GM18511 (cell line): ENCODE measurements around the gene AP1G2.
A peak's percentile ranks its signal among the peaks of the same experiment; 100 is the strongest.
"Not testable (repeated sequence)": the region's sequence is repeated elsewhere in the genome, so short reads cannot be mapped to it uniquely, and the experiment has no call there.

Source experiments
- ATAC-seq: cut with Tn5 transposase; IDR thresholded peaks from one replicate; pipeline ENCODE4 v1.9.1; 2021; ENCODE audit warnings: mild to moderate bottlenecking, moderate library complexity; ENCODE audit not compliant: unreplicated experiment

AP1G2 gene, protein sequence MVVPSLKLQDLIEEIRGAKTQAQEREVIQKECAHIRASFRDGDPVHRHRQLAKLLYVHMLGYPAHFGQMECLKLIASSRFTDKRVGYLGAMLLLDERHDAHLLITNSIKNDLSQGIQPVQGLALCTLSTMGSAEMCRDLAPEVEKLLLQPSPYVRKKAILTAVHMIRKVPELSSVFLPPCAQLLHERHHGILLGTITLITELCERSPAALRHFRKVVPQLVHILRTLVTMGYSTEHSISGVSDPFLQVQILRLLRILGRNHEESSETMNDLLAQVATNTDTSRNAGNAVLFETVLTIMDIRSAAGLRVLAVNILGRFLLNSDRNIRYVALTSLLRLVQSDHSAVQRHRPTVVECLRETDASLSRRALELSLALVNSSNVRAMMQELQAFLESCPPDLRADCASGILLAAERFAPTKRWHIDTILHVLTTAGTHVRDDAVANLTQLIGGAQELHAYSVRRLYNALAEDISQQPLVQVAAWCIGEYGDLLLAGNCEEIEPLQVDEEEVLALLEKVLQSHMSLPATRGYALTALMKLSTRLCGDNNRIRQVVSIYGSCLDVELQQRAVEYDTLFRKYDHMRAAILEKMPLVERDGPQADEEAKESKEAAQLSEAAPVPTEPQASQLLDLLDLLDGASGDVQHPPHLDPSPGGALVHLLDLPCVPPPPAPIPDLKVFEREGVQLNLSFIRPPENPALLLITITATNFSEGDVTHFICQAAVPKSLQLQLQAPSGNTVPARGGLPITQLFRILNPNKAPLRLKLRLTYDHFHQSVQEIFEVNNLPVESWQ

DNA sequence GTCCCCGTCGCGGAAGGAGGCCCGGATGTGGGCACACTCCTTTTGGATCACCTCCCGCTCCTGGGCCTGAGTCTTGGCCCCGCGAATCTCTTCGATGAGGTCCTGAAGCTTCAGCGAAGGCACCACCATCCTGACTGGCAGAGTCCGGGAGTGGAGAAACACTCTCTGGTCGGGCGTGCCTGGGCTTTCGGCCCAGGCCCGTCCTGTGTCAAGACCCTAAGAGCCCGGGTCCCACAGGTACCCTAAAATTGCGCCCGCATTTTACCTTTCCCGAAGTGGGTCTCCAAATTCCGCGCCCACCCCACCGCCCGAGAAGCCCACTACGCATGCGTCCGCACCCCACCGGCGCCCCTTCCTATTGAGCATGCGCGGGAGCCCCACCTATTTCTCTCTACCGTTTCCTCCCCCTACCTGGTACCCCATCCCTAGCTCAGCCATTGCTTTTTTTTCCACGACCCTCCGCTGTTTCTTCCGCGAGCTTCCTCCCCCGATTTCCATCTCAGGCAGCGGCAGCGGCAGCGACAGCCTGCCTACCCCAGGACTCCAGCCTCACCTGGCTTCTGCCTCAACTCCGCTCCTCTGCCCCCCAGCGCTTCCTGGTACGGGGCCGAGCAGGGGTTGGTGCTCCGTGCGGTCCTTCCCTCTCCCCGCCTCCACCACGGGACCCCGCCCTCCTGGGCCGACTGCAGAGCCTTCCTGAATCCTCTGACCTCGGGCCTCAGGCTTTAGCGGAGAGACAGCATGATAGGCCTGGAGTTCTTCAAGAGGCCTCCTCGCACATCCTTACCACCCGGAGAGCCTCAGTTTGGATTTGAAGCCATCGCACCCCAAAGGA lies at the start of gene AP1G2:
AP1G2 (minus strand) TSS at position 606 of the 835 bp plus-strand sequence; CDS start at position 129, 477 bp downstream.
- ATAC-seq, result peak; percentile 94

DNA sequence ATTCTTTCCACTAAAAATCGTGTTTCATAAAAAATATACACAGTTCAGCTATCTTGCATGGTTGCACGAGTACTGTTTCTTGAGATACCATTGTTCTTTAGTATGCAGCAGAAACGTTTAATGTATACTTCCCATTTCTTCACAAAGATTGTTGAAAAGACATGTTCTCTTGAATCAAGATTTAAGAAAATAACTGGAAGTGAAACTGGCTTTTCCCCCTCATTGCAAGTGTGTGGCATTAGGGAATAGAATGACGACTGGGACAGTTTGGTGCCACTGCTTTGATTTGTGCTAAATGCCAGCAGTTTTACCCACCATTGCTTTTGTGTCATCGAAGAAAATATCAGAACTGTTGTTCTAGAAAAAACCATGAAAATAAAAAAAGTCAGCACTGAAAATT lies 48.3 kb upstream of the AP1G2 start:
- ATAC-seq, result no peak

DNA sequence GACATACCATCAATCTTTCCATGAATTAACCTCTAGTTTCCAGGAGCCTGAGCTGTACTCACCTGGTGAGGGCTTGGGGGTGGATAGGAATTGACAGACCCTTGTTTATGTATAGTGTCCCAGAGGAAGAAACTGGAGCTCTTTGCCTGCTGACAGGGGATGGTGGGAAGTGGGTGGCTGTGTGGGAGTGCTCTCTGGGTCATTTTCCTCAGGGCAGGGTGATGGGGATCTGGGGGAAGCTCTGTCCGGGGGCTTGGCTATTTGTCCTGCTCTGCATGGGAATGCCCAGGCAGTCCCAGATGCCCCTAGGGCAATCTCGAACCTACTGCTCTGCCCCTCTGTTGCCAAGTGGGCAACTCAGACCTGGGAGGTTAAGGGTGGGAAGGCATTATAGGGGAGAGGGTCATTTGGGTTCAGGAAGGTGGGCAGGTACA lies 46.8 kb upstream of the AP1G2 start:
- no peak for ATAC-seq

DNA sequence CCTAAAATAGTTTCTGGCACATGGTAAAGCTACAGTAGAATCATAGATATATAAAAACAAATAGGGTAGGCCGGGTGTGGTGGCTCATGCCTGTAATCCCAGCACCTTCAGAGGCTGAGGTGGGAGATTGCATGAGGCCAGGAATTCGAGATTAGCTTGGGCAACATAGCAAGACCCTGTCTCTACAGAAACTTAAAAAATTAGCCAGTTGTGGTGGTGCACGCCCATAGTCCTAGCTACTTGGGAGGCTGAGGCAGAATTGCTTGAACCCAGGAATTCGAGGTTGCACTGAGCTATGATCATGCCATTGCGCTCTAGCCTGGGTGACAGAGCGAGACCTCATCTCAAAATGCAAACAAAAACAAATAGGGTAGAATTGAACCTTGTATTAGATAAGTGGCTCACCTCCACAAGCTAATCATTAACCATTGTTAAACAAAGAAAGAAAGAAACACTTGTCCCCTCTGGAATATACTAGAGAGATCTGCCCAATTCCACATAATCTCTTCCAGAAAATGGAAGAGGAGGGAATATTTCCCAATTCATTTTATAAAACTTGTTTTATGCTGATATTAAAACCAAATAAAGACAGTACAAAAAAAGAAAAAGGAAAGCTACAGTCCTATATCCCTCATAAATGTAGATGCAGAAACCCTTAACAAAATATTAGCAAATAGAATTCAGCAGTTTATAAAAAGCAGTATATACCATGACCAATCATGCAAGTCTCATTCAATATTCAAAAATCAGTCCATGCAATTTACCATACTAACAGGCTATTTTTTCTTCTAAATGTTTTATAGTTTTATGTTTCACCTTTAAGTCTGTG lies 45.9 kb upstream of the AP1G2 start:
- no peak for ATAC-seq

DNA sequence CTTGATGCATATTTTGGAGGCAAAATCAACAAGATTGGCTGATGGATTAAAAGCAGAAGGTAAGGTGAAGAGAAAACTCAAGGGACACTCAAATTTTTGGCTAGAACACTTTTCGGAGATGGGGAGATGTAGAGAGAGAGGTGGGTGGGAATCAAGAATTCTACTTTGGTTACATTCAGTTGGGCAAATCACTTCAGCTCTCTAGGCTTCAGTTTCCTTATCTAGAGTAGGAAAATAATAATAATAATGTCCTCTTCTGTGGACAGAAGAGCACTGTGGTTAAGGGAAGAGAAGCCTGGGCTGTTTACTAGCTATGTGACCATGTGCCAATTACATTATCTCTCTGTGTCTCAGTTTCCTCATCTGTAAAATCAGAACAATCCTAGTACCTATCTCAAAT lies 45.2 kb upstream of the AP1G2 start:
- ATAC-seq, result no peak

DNA sequence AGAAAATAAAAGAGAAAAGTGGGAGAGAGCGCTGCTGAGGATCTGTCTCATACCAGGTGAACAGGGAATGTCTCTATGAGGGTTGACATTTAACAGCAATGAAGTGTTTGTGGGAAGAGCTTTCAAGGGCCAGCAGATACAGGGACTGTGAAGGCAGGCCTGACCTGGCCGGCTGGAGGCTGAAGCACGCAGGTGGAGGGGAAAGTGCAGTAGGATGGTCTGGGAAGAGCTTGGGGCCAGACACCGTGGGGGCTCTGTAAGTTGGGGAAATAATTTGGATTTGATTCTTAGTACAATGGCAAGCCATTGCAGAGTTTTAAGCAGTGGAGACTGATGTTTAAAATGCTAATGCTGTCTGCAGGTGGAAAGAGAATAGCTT lies 44.8 kb upstream of the AP1G2 start:
- ATAC-seq, result no peak

DNA sequence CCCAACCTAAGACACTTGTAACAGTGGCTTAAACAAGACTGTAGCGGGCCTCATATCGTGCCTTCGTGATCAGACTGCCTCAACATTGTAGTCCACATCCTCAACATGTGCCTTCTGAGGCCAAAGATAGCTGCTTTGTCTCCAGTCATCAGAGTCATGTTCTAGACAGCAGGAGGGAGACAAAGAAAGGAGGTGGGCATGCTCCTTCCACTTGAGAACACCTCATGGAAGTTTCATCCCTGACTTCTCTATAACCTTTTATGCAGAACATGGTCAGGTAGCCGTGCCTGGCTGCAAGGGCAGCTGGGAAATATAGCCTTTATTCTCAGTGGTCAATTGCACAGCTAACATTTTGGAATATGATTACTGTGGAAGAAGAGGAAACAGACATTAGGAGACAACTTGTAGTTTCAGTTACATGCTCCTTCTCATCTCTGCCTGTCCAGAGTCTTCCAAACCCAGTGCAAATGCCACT lies 43.3 kb upstream of the AP1G2 start:
- ATAC-seq, result no peak

DNA sequence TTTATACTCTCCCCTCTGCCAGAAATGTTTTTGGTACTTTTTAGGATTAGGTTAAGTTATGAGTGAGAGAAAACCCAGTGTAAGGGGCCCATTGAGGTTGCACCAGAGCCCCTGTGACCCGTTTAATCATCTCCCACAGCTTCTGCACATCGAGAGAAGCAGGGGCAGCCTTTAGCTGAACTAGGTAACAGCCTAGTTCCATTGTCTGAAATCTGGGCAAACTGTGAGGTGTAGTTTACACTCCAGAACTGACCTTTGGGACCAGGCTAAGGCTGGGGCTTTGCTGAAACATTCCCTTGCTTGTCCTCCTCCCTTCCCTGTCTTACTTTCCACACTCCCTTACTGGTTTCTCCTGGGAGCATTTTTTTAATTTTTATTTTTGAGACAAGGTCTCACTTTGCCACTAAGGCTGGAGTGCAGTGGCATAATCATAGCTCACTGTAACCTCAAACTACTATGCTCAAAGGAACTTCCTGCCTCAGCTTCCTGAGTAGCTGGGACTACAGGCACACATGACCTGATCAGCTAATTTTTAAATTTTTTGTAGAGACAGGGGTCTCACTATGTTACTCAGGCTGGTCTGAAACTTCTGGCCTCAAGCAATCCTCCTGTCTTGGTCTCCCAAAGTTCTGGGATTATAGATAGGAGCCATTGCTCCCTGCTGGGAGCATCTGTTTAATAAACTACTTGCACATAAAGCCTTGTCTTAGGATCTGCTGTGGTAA lies 42.7 kb upstream of the AP1G2 start:
- no peak for ATAC-seq

DNA sequence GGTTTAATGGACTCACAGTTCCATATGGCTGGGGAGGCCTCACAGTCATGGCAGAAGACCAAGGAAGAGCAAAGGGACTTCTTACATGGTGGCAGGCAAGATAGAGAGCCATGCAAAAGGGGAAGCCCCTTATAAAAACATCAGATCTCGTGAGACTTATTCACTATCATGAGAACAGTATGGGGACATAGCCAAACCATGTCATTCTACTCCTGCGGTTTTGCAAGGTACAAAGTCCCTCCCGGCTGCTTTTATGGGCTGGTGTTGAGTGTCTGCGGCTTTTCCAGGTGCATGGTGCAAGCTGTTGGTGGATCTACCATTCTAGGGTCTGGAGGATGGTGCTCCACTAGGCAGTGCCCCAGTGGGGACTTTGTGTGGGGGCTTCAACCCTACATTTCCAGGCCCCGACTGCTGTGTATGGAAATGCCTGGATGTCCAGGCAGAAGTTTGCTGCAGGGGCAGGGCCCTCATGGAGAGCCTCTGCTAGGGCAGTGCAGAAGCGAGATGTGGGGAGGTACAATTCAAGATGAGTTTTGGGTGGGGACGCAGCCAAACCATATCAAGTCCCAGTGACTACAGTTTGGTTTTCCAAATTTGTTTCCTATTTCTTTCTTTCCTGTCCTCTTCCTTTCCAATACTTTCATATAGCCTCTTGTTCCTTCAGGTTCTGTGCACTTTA lies 42.0 kb upstream of the AP1G2 start:
- ATAC-seq, result not testable (repeated sequence)

DNA sequence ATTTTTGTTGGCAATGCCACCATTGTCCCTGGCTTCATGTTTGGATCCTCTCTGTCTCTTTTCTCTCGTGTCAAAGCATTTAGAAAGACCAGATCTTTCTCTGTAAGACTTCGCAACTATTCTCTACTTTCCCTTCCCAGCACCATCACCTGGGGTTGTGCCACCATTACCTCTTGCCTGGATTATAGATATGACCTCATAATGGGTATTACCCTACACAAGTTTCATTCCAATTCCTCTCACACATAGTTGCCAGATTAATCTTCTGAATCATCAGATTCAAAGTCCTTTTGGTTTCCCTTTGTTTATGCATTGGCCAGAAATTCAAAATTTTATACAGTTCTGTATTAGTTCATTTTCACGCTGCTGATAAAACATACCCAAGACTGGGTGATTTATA lies 41.4 kb upstream of the AP1G2 start:
- ATAC-seq, result no peak

DNA sequence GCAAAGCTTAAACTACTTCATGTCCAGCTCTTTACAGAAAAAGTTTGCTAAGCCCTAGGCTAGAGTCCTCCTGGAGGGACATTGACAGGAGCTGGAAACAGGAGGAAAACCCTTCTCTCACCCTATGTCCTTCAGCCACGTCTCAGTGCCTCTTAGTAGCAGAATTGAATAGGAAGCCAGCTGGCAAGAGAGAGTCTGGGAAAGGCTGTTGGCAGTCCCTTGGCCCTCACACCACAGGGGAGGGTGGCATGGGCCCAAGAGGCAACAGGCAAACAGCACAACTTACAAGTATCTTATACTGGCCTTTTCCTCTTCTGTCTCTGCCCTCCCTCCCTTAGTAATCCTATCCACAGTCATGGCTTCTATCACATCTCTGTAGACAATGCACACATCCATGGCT lies 40.9 kb upstream of the AP1G2 start:
- no peak for ATAC-seq

DNA sequence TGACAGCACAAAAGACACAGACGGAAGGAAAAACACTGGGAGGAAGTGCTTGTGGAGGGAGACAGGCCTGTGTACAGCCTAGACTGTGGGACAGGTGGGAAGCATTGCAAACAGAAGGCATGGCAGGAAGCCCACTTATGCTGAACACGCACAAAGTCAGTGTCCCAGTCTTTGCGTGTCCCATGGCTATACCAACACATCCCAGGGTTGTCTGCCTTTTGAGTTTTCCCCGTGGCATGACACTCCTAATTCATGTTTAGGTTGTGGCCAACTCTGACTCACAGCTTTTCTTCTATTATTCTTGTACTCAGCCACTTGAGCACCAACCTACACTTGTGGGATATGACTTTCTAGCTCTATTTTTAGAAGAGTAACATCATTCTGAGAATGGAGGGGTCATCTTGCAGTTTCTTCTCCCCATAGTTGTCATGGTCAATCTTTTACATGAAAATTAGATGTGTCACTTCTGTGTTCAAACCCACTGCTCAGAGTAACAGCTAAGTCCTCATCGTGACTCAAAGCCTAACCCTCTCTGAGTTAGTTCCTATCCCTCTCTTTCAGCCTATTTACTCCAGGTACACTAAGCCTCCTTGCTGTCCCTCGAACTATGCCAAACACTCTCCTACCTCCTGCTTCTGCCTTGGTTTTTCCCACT lies 38.5 kb upstream of the AP1G2 start:
- ATAC-seq, result peak; percentile 83

DNA sequence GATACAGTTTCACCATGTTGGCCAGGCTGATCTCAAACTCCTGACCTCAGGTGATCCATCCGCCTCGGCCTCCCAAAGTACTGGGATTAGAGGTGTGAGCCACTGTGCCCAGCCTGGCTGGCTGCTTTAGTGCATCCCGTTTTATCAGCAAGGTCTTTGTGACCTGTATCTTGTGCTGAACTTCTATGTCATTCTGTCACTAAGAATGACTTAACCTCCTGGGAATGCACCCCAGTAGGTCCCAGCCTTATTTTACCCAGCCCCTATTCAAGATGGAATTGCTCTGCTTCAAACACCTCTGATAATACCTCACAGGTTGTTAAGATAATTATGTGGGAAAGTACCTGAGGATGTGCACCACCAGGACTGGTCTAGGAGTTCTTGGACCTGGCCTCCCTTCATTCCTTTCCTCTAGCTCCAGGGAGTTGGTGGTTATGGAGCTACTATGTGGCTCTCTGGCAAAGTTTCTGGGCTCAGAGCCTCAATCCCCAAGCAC lies 37.1 kb upstream of the AP1G2 start:
- ATAC-seq, result no peak

DNA sequence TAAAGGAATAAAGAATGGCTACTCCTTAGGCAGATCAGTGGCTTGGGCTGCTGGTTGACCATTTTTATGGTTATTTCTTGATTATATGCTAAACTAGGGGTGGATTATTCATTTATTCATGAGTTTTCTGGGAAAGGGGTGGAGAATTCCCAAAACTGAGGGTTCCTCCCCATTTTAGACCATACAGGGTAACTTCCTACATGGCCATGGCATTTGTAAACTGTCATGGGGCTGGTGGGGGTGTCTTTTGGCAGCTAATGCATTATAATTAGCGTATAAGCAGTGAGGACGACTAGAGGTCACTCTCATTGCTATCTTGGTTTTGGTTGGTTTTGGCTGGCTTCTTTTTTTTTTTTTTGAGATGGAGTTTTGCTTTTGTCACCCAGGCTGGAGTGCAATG lies 36.6 kb upstream of the AP1G2 start:
- ATAC-seq, result no peak

DNA sequence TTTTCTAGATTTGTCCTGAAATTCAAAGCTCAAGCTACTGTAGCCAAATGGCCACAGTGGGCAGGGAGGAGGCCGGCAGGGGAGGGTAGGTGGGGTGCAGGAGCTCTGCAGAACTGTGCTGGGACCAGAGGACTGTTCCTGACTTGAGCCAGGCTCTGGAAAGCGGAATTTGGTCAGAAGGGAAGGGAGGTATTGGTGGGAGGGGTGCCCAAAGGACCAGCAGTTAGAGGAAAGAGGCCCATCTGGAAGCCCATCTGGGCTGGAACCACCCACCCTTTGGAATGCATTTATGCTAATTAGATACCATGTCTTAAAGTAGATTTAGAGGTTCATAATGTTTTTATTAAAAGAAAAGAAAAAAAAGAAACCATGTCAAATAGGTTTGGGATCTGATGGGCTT lies 35.5 kb upstream of the AP1G2 start:
- no peak for ATAC-seq

DNA sequence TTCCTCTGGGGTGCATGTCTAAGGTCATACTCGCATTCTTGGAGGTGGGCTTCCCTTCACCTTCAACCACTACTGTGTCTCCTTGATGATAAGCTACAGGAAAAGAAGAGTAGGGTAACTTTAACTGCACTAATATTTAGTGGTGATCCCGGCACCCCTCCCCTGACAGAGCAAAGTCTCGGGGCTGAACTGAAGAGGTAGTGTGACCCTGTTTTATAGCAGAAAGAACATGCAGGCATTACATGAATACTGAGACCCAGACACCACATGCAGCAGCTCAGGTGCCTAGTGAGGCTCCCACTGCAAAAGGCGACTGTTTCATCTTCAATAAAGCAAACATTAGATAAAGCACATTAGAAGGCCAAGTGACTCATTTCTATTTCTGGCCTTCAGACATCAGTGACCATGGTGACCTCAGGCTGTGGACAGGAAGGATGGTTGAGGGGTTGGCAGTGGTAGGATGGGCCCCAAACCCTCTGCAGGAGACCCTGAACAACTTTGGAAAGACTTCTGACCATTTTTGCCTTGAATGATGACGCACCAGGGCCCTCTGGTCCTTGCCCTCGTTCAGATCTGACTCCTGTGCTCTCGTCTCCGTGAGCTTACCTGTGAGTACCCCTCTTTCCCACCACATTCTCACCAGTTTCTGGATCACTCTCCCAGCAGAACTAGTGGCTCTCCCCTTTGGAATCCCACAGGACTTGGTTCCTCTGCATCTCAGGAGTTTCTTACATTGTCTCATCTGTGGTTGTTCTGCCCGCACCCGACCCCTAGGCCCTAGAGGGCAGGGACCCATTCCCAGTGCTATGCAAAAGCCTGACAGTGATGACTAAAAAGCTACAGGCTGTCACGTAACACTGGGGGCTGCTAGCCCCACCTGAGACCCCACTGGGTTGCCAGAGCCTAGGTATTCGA lies 34.8 kb upstream of the AP1G2 start:
- ATAC-seq, result no peak

DNA sequence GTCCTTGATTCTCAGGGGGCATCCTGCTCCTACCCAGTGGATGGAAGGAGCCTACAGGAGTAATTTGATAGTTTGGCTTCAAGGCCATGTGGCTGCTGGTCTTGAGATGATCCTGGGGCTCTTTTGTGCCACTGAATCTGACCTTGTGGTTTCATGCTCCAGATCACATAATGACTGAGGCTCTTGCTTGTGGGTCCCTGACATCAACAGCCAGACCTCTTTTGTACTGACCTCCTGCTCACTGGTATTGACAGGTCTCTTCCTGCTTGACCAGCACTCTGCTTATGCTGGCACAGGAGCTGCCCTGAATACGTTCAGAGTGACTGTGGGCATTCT lies 34.2 kb upstream of the AP1G2 start:
- no peak for ATAC-seq

DNA sequence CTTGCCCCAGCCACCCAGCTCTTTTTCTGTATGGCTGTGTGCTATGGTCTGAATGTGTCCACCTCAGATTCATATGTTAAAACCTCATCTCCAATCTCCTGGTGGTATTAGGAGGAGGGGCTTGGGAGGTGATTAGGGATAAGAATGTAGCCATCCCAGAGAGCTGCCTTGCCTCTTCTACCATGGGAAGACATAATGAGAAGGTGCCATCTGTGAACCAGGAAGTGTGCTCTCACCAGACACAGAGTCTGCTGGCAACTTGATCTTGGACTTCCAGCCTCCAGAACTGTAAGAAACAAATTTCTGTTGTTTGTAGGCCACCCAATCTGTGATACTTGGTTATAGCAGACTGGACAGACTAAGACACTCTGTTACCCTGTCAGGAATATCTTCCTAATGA lies 33.8 kb upstream of the AP1G2 start:
- ATAC-seq, result no peak
